Activated naive CD4-positive, alpha-beta T cell treated with anti-CD3 and anti-CD28 coated beads, Interleukin-2, amount 50 U/mL, for 72 hours (primary cell): ENCODE data around the gene NDUFS3. TPM values are rescaled to one million over a fixed set of nuclear protein-coding genes. Genes with fewer than 3 reads are reported as not detected.

Source experiments
- ATAC-seq, 2 donors: fragments of 150-1000 bp; cut with Tn5 transposase; 2 replicates each; pipeline ENCODE4 v1.10.0; 2021; ENCODE audit warnings: mild to moderate bottlenecking in 2 of 2, moderate library complexity in 2 of 2
- DNase-seq, 2 donors: peaks; one replicate each; pipeline ENCODE4 v3.0.0; 2021 to 2022; ENCODE audit warnings: low spot score in 2 of 2
- H3K27ac Mint-ChIP-seq, 2 donors: one replicate each; pipeline ENCODE4 v1.8.0; 2022; ENCODE audit warnings: mild to moderate bottlenecking in 2 of 2, mixed read lengths in 2 of 2
- H3K36me3 Mint-ChIP-seq, 2 donors: one replicate each; pipeline ENCODE4 v1.8.0; 2022; ENCODE audit warnings: mixed read lengths in 2 of 2
- H3K9me3 Mint-ChIP-seq, 2 donors: one replicate each; pipeline ENCODE4 v1.8.0; 2022; ENCODE audit warnings: mixed read lengths in 2 of 2
- total RNA-seq, 2 donors: library from RNA; stranded (reverse); gene quantifications; one replicate each; pipeline ENCODE4 v1.2.3, GENCODE V29; 2022

The NDUFS3 gene
- total RNA-seq, 2 donors from 2014 or later: 128 to 158 TPM

- H3K9me3 Mint-ChIP-seq: no peaks in the 10 kb centered on the region
- no peak for DNase-seq
- peaks cover 9 to 34% of the 10 kb centered on the region in 2 donors for H3K36me3 Mint-ChIP-seq
- no peak for ATAC-seq
- H3K27ac Mint-ChIP-seq: no peak overlapping the region
These were observed 5.6 kb upstream of the NDUFS3 start for GRCh38 chr11:47573321-47573720.

- DNase-seq: no peak
- H3K27ac Mint-ChIP-seq: peak overlapping the region; percentile 95 to 99
- peaks cover 24 to 37% of the 10 kb centered on the region in 2 donors for H3K36me3 Mint-ChIP-seq
- H3K9me3 Mint-ChIP-seq: no peaks in the 10 kb centered on the region
- ATAC-seq: no peak
These were observed 1.3 kb upstream of the NDUFS3 start for GRCh38 chr11:47577460-47578041.

- Mint-ChIP-seq H3K36me3 (peaks cover 19 to 23% of the 10 kb centered on the region in 2 donors), H3K27ac (no peak overlapping the region), H3K9me3 (no peaks in the 10 kb centered on the region)
- DNase-seq (no peak), ATAC-seq (no peak)
These were observed 5.0 kb downstream of the NDUFS3 start for GRCh38 chr11:47583844-47584243.

GRCh38 chr11:47586098-47586855 lies 7.4 kb downstream of the NDUFS3 start, which contains the start of gene FAM180B:
Gene FAM180B, plus strand, starts transcription at chr11:47586678. Its CDS starts 91 bp downstream, at chr11:47586769.
- Mint-ChIP-seq H3K36me3 (peaks cover 8 to 14% of the 10 kb centered on the region in 2 donors), H3K9me3 (no peaks in the 10 kb centered on the region), H3K27ac (peak within 1 kb of the TSS in 1 of 2 donors; percentile 29)
- ATAC-seq (peak; percentile 7 to 19), DNase-seq (no peak)

GRCh38 chr11:47587039-47587716 lies 8.3 kb downstream of the NDUFS3 start:
- Mint-ChIP-seq H3K27ac (no peak overlapping the region), H3K9me3 (no peaks in the 10 kb centered on the region), H3K36me3 (peaks cover 8 to 14% of the 10 kb centered on the region in 2 donors)
- ATAC-seq: peak; percentile 18 to 30
- DNase-seq: no peak

GRCh38 chr11:47587723-47588326 lies 9.0 kb downstream of the NDUFS3 start:
- no peak overlapping the region for H3K27ac Mint-ChIP-seq
- peaks cover 8 to 14% of the 10 kb centered on the region in 2 donors for H3K36me3 Mint-ChIP-seq
- no peaks in the 10 kb centered on the region for H3K9me3 Mint-ChIP-seq
- DNase-seq: no peak
- peak in 1 of 2 donors; percentile 15 for ATAC-seq

GRCh38 chr11:47589118-47589517 lies 10.2 kb downstream of the NDUFS3 start:
- no peak for DNase-seq
- Mint-ChIP-seq H3K36me3 (peaks cover 3 to 6% of the 10 kb centered on the region in 2 donors), H3K27ac (no peak overlapping the region)

GRCh38 chr11:47589584-47589976 lies 10.7 kb downstream of the NDUFS3 start:
- DNase-seq (no peak), ATAC-seq (no peak)
- no peaks in the 10 kb centered on the region for H3K9me3 Mint-ChIP-seq
- H3K36me3 Mint-ChIP-seq: peaks cover 0 to 1% of the 10 kb centered on the region in 2 donors
- no peak overlapping the region for H3K27ac Mint-ChIP-seq

More at GRCh38 chr11:47589118-47589517, 10.2 kb downstream of the NDUFS3 start:
- no peak for ATAC-seq
- no peaks in the 10 kb centered on the region for H3K9me3 Mint-ChIP-seq

GRCh38 chr11:47589977-47590861 lies 11.3 kb downstream of the NDUFS3 start:
- ATAC-seq (no peak), DNase-seq (no peak)
- no peaks in the 10 kb centered on the region for H3K9me3 Mint-ChIP-seq
- no peak overlapping the region for H3K27ac Mint-ChIP-seq
- H3K36me3 Mint-ChIP-seq: no peaks in the 10 kb centered on the region

- H3K36me3 Mint-ChIP-seq: no peaks in the 10 kb centered on the region
- DNase-seq: no peak
- H3K9me3 Mint-ChIP-seq: no peaks in the 10 kb centered on the region
These were observed 12.9 kb downstream of the NDUFS3 start for GRCh38 chr11:47591764-47592163.

GRCh38 chr11:47592251-47592650 lies 13.4 kb downstream of the NDUFS3 start:
- Mint-ChIP-seq H3K9me3 (no peaks in the 10 kb centered on the region), H3K36me3 (no peaks in the 10 kb centered on the region), H3K27ac (no peak overlapping the region)
- no peak for DNase-seq
- ATAC-seq: no peak

More at GRCh38 chr11:47591764-47592163, 12.9 kb downstream of the NDUFS3 start:
- ATAC-seq: no peak
- H3K27ac Mint-ChIP-seq: no peak overlapping the region

- Mint-ChIP-seq H3K36me3 (no peaks in the 10 kb centered on the region), H3K9me3 (no peaks in the 10 kb centered on the region), H3K27ac (no peak overlapping the region)
- DNase-seq: no peak
- no peak for ATAC-seq
These were observed 14.1 kb downstream of the NDUFS3 start for GRCh38 chr11:47592970-47593369.

- Mint-ChIP-seq H3K27ac (no peak overlapping the region), H3K36me3 (no peaks in the 10 kb centered on the region), H3K9me3 (no peaks in the 10 kb centered on the region)
- ATAC-seq (no peak), DNase-seq (no peak)
These were observed 14.6 kb downstream of the NDUFS3 start for GRCh38 chr11:47593492-47593933.

- Mint-ChIP-seq H3K27ac (no peak within 1 kb of the TSS), H3K36me3 (no peaks in the 10 kb centered on the region), H3K9me3 (no peaks in the 10 kb centered on the region)
- no peak for ATAC-seq
- DNase-seq: no peak
These were observed 15.3 kb downstream of the NDUFS3 start, which contains the start of gene C1QTNF4 for GRCh38 chr11:47593934-47594855. Gene C1QTNF4, minus strand, starts transcription at chr11:47594411. Its CDS starts 3,601 bp downstream, at chr11:47590810.

- DNase-seq (no peak), ATAC-seq (peak in 1 of 2 donors; percentile 39)
- Mint-ChIP-seq H3K36me3 (no peaks in the 10 kb centered on the region), H3K27ac (no peak overlapping the region), H3K9me3 (no peaks in the 10 kb centered on the region)
These were observed 16.2 kb downstream of the NDUFS3 start for GRCh38 chr11:47595029-47595428.
